Lower leg skin (tissue), 3 donors: ENCODE results near the gene RPL14.

Experiments
- CTCF ChIP-seq, 3 donors: fragments of 450-650 bp; IDR thresholded peaks; one replicate each; pipeline ENCODE4 v1.5.1; 2016; ENCODE audit warnings: antibody characterized with exemption in 3 of 3, mild to moderate bottlenecking in 3 of 3, moderate library complexity in 2 of 3
- POLR2A ChIP-seq, 2 donors: fragments of 450-650 bp; IDR thresholded peaks; one replicate each; pipeline ENCODE4 v1.6.1; 2016 to 2017; ENCODE audit warnings: antibody characterized with exemption in 2 of 2, mild to moderate bottlenecking in 1 of 2, moderate library complexity in 1 of 2

- TF ChIP-seq CTCF (IDR thresholded peaks at IDR 0.05) (no peak), POLR2A (IDR thresholded peaks at IDR 0.05) (no peak)
Observed at GRCh38 chr3:40505599-40506462, 48.7 kb downstream of the RPL14 start, which contains the start of gene ZNF620.
